ENCODE measurements around the gene MYOD1.

DNA sequence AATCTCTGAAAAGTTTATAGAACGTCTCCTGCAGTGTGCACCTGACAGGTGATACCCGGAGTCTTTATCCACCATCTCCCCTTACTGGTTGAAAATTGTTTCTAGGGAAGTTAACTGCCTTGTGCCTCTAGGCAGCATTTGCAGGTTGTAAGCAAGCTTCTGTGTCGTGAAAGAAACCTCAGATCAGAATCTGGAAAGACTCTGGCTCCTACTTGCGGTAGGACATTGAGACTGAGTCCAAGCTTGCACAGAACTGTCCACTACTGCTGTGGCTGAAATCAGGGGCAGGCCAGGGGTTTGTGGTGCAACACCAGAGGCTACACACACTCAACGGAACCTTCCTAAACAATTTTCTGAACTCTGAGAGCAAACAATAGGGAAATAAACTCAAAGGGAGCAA is 34.8 kb upstream of the MYOD1 start:
- TF ChIP-seq ZNF3 (CRISPR knock-in tag; IDR thresholded peaks at IDR 0.05) (no peak), RB1 (IDR thresholded peaks at IDR 0.05; ENCODE audit: low read depth) (no peak), KAT8 (IDR thresholded peaks at IDR 0.05; ENCODE audit: low read depth) (no peak), POLR2A (conservative IDR thresholded peaks at IDR 0.05) (no peak), PHF8 (IDR thresholded peaks at IDR 0.05; ENCODE audit: borderline replicate concordance, low read length) (no peak), MTA1 (IDR thresholded peaks at IDR 0.05; ENCODE audit: borderline replicate concordance) (no peak), CHD2 (IDR thresholded peaks at IDR 0.05; ENCODE audit: low read depth, low read length) (no peak), FOXM1 (IDR thresholded peaks at IDR 0.05; ENCODE audit: low read depth) (no peak), FOXM1 (CRISPR knock-in tag; IDR thresholded peaks at IDR 0.05; ENCODE audit: low read depth) (no peak)
- TF ChIP-seq, protein P1, sequence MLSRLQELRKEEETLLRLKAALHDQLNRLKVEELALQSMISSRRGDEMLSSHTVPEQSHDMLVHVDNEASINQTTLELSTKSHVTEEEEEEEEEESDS (CRISPR knock-in tag; IDR thresholded peaks at IDR 0.05), result no peak
- TF ChIP-seq, protein P2, sequence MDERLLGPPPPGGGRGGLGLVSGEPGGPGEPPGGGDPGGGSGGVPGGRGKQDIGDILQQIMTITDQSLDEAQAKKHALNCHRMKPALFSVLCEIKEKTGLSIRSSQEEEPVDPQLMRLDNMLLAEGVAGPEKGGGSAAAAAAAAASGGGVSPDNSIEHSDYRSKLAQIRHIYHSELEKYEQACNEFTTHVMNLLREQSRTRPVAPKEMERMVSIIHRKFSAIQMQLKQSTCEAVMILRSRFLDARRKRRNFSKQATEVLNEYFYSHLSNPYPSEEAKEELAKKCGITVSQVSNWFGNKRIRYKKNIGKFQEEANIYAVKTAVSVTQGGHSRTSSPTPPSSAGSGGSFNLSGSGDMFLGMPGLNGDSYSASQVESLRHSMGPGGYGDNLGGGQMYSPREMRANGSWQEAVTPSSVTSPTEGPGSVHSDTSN (CRISPR knock-in tag; IDR thresholded peaks at IDR 0.05; ENCODE audit: low read depth), result no peak
- TF ChIP-seq, protein P2 (tag; conservative IDR thresholded peaks at IDR 0.05; ENCODE audit: low read depth), result no peak
